Activated naive CD4-positive, alpha-beta T cell treated with anti-CD3 and anti-CD28 coated beads, Interleukin-2, amount 50 U/mL, for 72 hours (primary cell): ENCODE measurements around the gene CALHM4. TPM values are rescaled to one million over a fixed set of nuclear protein-coding genes. Genes with fewer than 3 reads are reported as not detected.
"Not testable (repeated sequence)": the region's sequence is repeated elsewhere in the genome, so short reads cannot be mapped to it uniquely, and the experiment has no call there.

Experiments
- ATAC-seq, 2 donors: fragments of 150-1000 bp; cut with Tn5 transposase; 2 replicates each; pipeline ENCODE4 v1.10.0; 2021; ENCODE audit warnings: mild to moderate bottlenecking in 2 of 2, moderate library complexity in 2 of 2
- DNase-seq, 2 donors: peaks; one replicate each; pipeline ENCODE4 v3.0.0; 2021 to 2022; ENCODE audit warnings: low spot score in 2 of 2
- H3K27ac Mint-ChIP-seq, 2 donors: one replicate each; pipeline ENCODE4 v1.8.0; 2022; ENCODE audit warnings: mild to moderate bottlenecking in 2 of 2, mixed read lengths in 2 of 2
- H3K36me3 Mint-ChIP-seq, 2 donors: one replicate each; pipeline ENCODE4 v1.8.0; 2022; ENCODE audit warnings: mixed read lengths in 2 of 2
- H3K9me3 Mint-ChIP-seq, 2 donors: one replicate each; pipeline ENCODE4 v1.8.0; 2022; ENCODE audit warnings: mixed read lengths in 2 of 2
- total RNA-seq, 2 donors: library from RNA; stranded (reverse); gene quantifications; one replicate each; pipeline ENCODE4 v1.2.3, GENCODE V29; 2022

The CALHM4 gene
- total RNA-seq, 2 donors from 2014 or later: not detected

DNA sequence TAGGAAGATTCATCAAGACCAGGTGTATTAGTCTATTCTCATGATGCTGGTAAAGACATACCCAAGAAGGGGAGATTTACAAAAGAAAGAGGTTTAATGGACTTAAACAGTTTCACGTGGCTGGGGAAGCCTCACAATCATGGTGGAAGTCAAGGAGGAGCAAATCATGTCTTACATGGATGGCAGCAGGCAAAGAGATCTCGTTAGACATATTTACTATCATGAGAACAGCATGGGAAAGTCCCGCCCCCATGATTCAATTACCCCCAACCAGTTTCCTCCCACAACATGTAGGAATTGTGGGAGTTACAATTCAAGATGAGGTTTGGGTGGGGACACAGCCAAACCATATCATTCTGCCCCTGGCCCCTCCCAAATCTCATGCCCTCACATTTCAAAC, 50.4 kb downstream of the CALHM4 start:
- ATAC-seq, H3K27ac Mint-ChIP-seq, DNase-seq: not testable (repeated sequence)
- H3K36me3 Mint-ChIP-seq: peaks cover 19 to 25% of the 10 kb centered on the region in 2 donors
- peaks cover 5 to 11% of the 10 kb centered on the region in 2 donors for H3K9me3 Mint-ChIP-seq

GRCh38 chr6:116604868-116605267, 51.3 kb downstream of the CALHM4 start:
- DNase-seq, ATAC-seq, H3K27ac Mint-ChIP-seq: not testable (repeated sequence)
- H3K9me3 Mint-ChIP-seq: peaks cover 5 to 11% of the 10 kb centered on the region in 2 donors
- peaks cover 19 to 25% of the 10 kb centered on the region in 2 donors for H3K36me3 Mint-ChIP-seq

- Mint-ChIP-seq H3K27ac (no peak overlapping the region), H3K9me3 (peaks cover 5 to 11% of the 10 kb centered on the region in 2 donors), H3K36me3 (peaks cover 19% of the 10 kb centered on the region in 2 donors)
- DNase-seq: no peak
- no peak for ATAC-seq
These were observed 52.4 kb downstream of the CALHM4 start for GRCh38 chr6:116605935-116606334.

Other genes starting within 250 kb of the CALHM4 start
- gene DSE, start 182.8 kb upstream of the CALHM4 start, total RNA-seq: 1 to 10 TPM; 5.8 to 6.0 TPM
- gene CALHM6, start 92.4 kb upstream of the CALHM4 start, total RNA-seq: 10 to 100 TPM in 1 of 2 donors, under 1 TPM in 1; 0.71 to 13.9 TPM
- not detected for gene CALHM5, start 42.1 kb upstream of the CALHM4 start, total RNA-seq
- not detected for gene TRAPPC3L, start 8.1 kb upstream of the CALHM4 start, total RNA-seq
- gene RWDD1, start 17.8 kb downstream of the CALHM4 start, total RNA-seq: 10 to 100 TPM; 18.0 to 33.7 TPM
- gene RSPH4A, start 62.7 kb downstream of the CALHM4 start, total RNA-seq: under 1 TPM in 1 of 2 donors, not detected in 1; 0.12 TPM
- 10 to 100 TPM; 22.8 to 35.6 TPM for gene ZUP1, start 115.0 kb downstream of the CALHM4 start, total RNA-seq
- 1 to 10 TPM; 7.8 to 8.7 TPM for gene KPNA5, start 127.5 kb downstream of the CALHM4 start, total RNA-seq
- gene FAM162B, start 212.0 kb downstream of the CALHM4 start, total RNA-seq: not detected